PC-9 (cell line): ENCODE measurements around the gene RUNX1. TPM values are rescaled to one million over a fixed set of nuclear protein-coding genes. Genes with fewer than 3 reads are reported as not detected.

Source experiments
- BruUV-seq: library from RNA; stranded (reverse); fragments of 400-500 nt; replicated peaks from 2 replicates; lab custom pipeline; 2021; lab: Mats Ljungman, UMichigan
- CTCF ChIA-PET: fragments of 300-600 bp; sonication (Branson Sonifier 250); formaldehyde crosslinking; loops from one replicate; lab custom pipeline; 2022; ENCODE audit warnings: antibody characterized with exemption; lab: Charles Lee
- POLR2A ChIA-PET: fragments of 300-600 bp; sonication (Branson Sonifier 250); formaldehyde crosslinking; loops from one replicate; lab custom pipeline; 2022; ENCODE audit warnings: antibody characterized with exemption; ENCODE audit not compliant: unreplicated experiment; lab: Charles Lee
- DNase-seq, 2 experiments: peaks; one replicate each; pipeline versions ENCODE4 v3.0.0 to v3.0.0-alpha.2; 2015 to 2022; ENCODE audit warnings: mixed read lengths in 1 of 2
- H2AFZ ChIP-seq: fragments of 200-600 bp; sonication (generic); 2 replicates; pipeline ENCODE4 v1.8.1; 2017; ENCODE audit warnings: antibody characterized with exemption
- H3F3A ChIP-seq: fragments of 200-600 bp; sonication (generic); 2 replicates; pipeline ENCODE4 v1.8.1; 2017; ENCODE audit warnings: antibody characterized with exemption, mild to moderate bottlenecking, low read depth; ENCODE audit not compliant: insufficient read depth
- H3K27ac ChIP-seq: fragments of 200-600 bp; sonication (generic); 2 replicates; pipeline ENCODE4 v1.6.1; 2016; ENCODE audit warnings: mixed run types
- H3K27me3 ChIP-seq: fragments of 200-600 bp; sonication (generic); 2 replicates; pipeline ENCODE4 v1.6.1; 2016; ENCODE audit warnings: low read depth, mixed run types; ENCODE audit not compliant: insufficient read depth
- H3K36me3 ChIP-seq: fragments of 200-600 bp; sonication (generic); 2 replicates; pipeline ENCODE4 v1.6.1; 2016; ENCODE audit warnings: low read depth, mixed run types
- H3K4me1 ChIP-seq: fragments of 200-600 bp; sonication (generic); replicated peaks from 2 replicates; pipeline ENCODE4 v1.6.1; 2016; ENCODE audit warnings: mixed run types; ENCODE audit not compliant: insufficient read depth
- H3K4me2 ChIP-seq: fragments of 200-600 bp; sonication (generic); 2 replicates; pipeline ENCODE4 v1.6.1; 2017; ENCODE audit warnings: mixed run types
- H3K4me3 ChIP-seq: fragments of 200-600 bp; sonication (generic); 2 replicates; pipeline ENCODE4 v1.6.1; 2016; ENCODE audit warnings: mixed run types
- H3K79me2 ChIP-seq: fragments of 200-600 bp; sonication (generic); 2 replicates; pipeline ENCODE4 v1.6.1; 2017; ENCODE audit warnings: low read depth, mixed run types
- H3K9me2 ChIP-seq: fragments of 200-600 bp; sonication (generic); 2 replicates; pipeline ENCODE4 v1.8.1; 2017; ENCODE audit warnings: mild to moderate bottlenecking; ENCODE audit not compliant: insufficient read depth
- H3K9me3 ChIP-seq: fragments of 200-600 bp; sonication (generic); 2 replicates; pipeline ENCODE4 v1.8.1; 2016; ENCODE audit warnings: low read depth; ENCODE audit not compliant: insufficient read depth
- H4K20me1 ChIP-seq: fragments of 200-600 bp; sonication (generic); 2 replicates; pipeline ENCODE4 v1.8.1; 2017; ENCODE audit not compliant: insufficient read depth
- CTCF ChIP-seq: fragments of 200-600 bp; sonication (generic); conservative IDR thresholded peaks from 2 replicates; pipeline ENCODE4 v1.6.1; 2017; ENCODE audit warnings: mixed run types, antibody characterized with exemption, mild to moderate bottlenecking, moderate library complexity
- EZH2 ChIP-seq: fragments of 200-600 bp; sonication (generic); IDR thresholded peaks from 2 replicates; pipeline ENCODE4 v1.8.0; 2017; ENCODE audit warnings: antibody characterized with exemption, low read depth
- intact Hi-C: fragments of 100-400 bp; cut with micrococcal nuclease; formaldehyde crosslinking; loops from one replicate; pipeline ENCODE4 v1.10.0; 2022; ENCODE audit not compliant: unreplicated experiment
- total RNA-seq: library from RNA; stranded (reverse); gene quantifications from 2 replicates; pipeline ENCODE4 v1.2.3, GENCODE V29; 2021

The RUNX1 gene
- total RNA-seq, 1 experiment from 2014 or later, result 58.5 TPM

- POLR2A ChIA-PET, result no interaction called here
- H3F3A ChIP-seq, result peaks cover 3% of the 10 kb centered on the region; the same call in 1 of the 2 replicates
- H2AFZ ChIP-seq, result no peak overlapping the region
- H3K27me3 ChIP-seq, result no peaks in the 10 kb centered on the region
- peaks cover 29% of the 10 kb centered on the region for H3K79me2 ChIP-seq
- H3K4me2 ChIP-seq, result no peak overlapping the region
- no peaks in the 10 kb centered on the region for H3K9me3 ChIP-seq
- TF ChIP-seq EZH2 (no peak), CTCF (no peak)
- 0 out of 2 replicates have a peak, but pooled peaks cover 3% of the 10 kb centered on the region for H4K20me1 ChIP-seq
- CTCF ChIA-PET, result no interaction called here
- DNase-seq, result no peak
- BruUV-seq, result no TSS peak
- peaks cover 5% of the 10 kb centered on the region; the same call in 1 of the 2 replicates for H3K36me3 ChIP-seq
- H3K27ac ChIP-seq, result no peak overlapping the region
- intact Hi-C loops, result no loop called here
- H3K9me2 ChIP-seq, result no peaks in the 10 kb centered on the region
- H3K4me1 ChIP-seq, result no peaks in the 10 kb centered on the region
- H3K4me3 ChIP-seq, result no peak overlapping the region
Measured at GRCh38 chr21:34932233-34932632, 116.9 kb downstream of the RUNX1 start.

- Histone ChIP-seq H3K27ac (no peak overlapping the region), H3K79me2 (peaks cover 22% of the 10 kb centered on the region), H3F3A (peaks cover 3% of the 10 kb centered on the region; the same call in 1 of the 2 replicates), H3K4me1 (no peaks in the 10 kb centered on the region), H2AFZ (no peak overlapping the region), H3K4me3 (no peak overlapping the region), H3K27me3 (no peaks in the 10 kb centered on the region), H4K20me1 (no peaks in the 10 kb centered on the region), H3K4me2 (no peak overlapping the region), H3K36me3 (no peaks in the 10 kb centered on the region), H3K9me2 (no peaks in the 10 kb centered on the region), H3K9me3 (no peaks in the 10 kb centered on the region)
- ChIA-PET POLR2A (no interaction called here), CTCF (no interaction called here)
- no TSS peak for BruUV-seq
- intact Hi-C loops, result no loop called here
- no peak for TF ChIP-seq EZH2
- no peak for TF ChIP-seq CTCF
- no peak for DNase-seq
Measured at GRCh38 chr21:34930971-34931370, 118.1 kb downstream of the RUNX1 start.

GRCh38 chr21:34928637-34929036 lies 120.5 kb downstream of the RUNX1 start:
- Histone ChIP-seq H3K4me3 (no peak overlapping the region), H3K27ac (no peak overlapping the region), H3K27me3 (no peaks in the 10 kb centered on the region), H2AFZ (no peak overlapping the region), H3K9me2 (no peaks in the 10 kb centered on the region; the same call in 1 of the 2 replicates), H3F3A (peaks cover 3% of the 10 kb centered on the region; the same call in 1 of the 2 replicates), H3K9me3 (no peaks in the 10 kb centered on the region), H3K36me3 (no peaks in the 10 kb centered on the region), H4K20me1 (no peaks in the 10 kb centered on the region), H3K4me2 (no peak overlapping the region), H3K4me1 (no peaks in the 10 kb centered on the region), H3K79me2 (peaks cover 31% of the 10 kb centered on the region)
- intact Hi-C loops, result no loop called here
- TF ChIP-seq CTCF (no peak), EZH2 (no peak)
- BruUV-seq, result no TSS peak
- ChIA-PET CTCF (no interaction called here), POLR2A (no interaction called here)
- no peak for DNase-seq
